AG04449 (cell line): Measurements from ENCODE around the gene LAGE3.

ENCODE experiments used
- CTCF ChIA-PET: fragments of 350-600 bp; formaldehyde crosslinking; extraction: SDS; loops from one replicate; lab custom pipeline; 2021; ENCODE audit warnings: antibody characterized with exemption; lab: Yijun Ruan, JAX
- POLR2A ChIA-PET: fragments of 400-600, 350-600 bp; formaldehyde crosslinking; extraction: SDS; loops from one replicate; lab custom pipeline; 2020; ENCODE audit warnings: antibody characterized with exemption, inconsistent platforms; lab: Yijun Ruan, JAX
- DNase-seq: peaks from one replicate; pipeline ENCODE4 v3.0.0-alpha.2; 2010; ENCODE audit warnings: low read depth, low spot score
- H3K4me3 ChIP-seq: 2 replicates; pipeline ENCODE4 v1.5.1; 2011; ENCODE audit warnings: low read depth, mild to moderate bottlenecking, control low read depth, low read length
- CTCF ChIP-seq: IDR thresholded peaks from one replicate; pipeline ENCODE4 v1.5.1; 2011; ENCODE audit warnings: mild to moderate bottlenecking, moderate library complexity, low read length, control low read depth, inconsistent platforms; ENCODE audit not compliant: insufficient read depth; ENCODE audit errors: missing control alignments

Gene LAGE3

GRCh38 chrX:154490021-154490413, 10.9 kb upstream of the LAGE3 start:
- ChIA-PET POLR2A (interaction anchor here (0.7 to 1.3 kb wide), 8 partner anchors 12 to 92 kb away, joined by 3 to 7 read pairs (median 4); partner anchors contain the start of genes FAM3A and RPL10), CTCF (interaction anchor here (1.4 to 1.5 kb wide), 2 partner anchors 37 to 45 kb away, joined by 3 to 5 read pairs; no protein-coding TSS in a partner anchor)
- peak overlapping the region; percentile 61 for H3K4me3 ChIP-seq
- DNase-seq = no peak
- TF ChIP-seq CTCF = no peak

- TF ChIP-seq CTCF = no peak
- peak overlapping the region; percentile 61 for H3K4me3 ChIP-seq
- CTCF ChIA-PET = interaction anchor here (1.4 kb wide), 1 partner anchor 46 kb away, joined by 3 read pairs; no protein-coding TSS in a partner anchor
- no peak for DNase-seq
- POLR2A ChIA-PET = no interaction called here
Observed at GRCh38 chrX:154489182-154489581, 10.1 kb upstream of the LAGE3 start.

- ChIA-PET POLR2A (no interaction called here), CTCF (interaction anchor here (1.0 to 1.5 kb wide), 2 partner anchors 38 to 53 kb away, joined by 3 read pairs; no protein-coding TSS in a partner anchor)
- TF ChIP-seq CTCF = no peak
- H3K4me3 ChIP-seq = no peak overlapping the region
- DNase-seq = no peak
Observed at GRCh38 chrX:154488336-154489075, 9.4 kb upstream of the LAGE3 start.

GRCh38 chrX:154487518-154488290, 8.6 kb upstream of the LAGE3 start:
- no peak for TF ChIP-seq CTCF
- ChIA-PET POLR2A (interaction anchor here (0.9 kb wide), 1 partner anchor 9 kb away, joined by 3 read pairs; the partner anchor contains the start of gene LAGE3), CTCF (interaction anchor here (1.0 to 2.5 kb wide), 3 partner anchors 11 to 54 kb away, joined by 3 to 9 read pairs (median 3); no protein-coding TSS in a partner anchor)
- H3K4me3 ChIP-seq = no peak overlapping the region
- DNase-seq = no peak

GRCh38 chrX:154486396-154487207, 7.5 kb upstream of the LAGE3 start, which contains the start of gene UBL4A:
Gene UBL4A (minus strand): TSS chrX:154486615. CDS start chrX:154486584, 31 bp downstream.
- CTCF ChIA-PET = interaction anchor here (1.0 to 2.5 kb wide), 4 partner anchors 10 to 49 kb away, joined by 3 to 9 read pairs (median 4); no protein-coding TSS in a partner anchor
- POLR2A ChIA-PET = interaction anchor here (0.9 to 1.1 kb wide), 3 partner anchors 8 to 26 kb away, joined by 3 read pairs; partner anchors contain the start of gene LAGE3
- peak within 1 kb of the TSS; percentile 63 for H3K4me3 ChIP-seq
- TF ChIP-seq CTCF = no peak
- no peak for DNase-seq
